PC-3 (cell line): ENCODE results near the gene CARD10.

Source experiments
- CTCF ChIP-seq: fragments of 300-600 bp; sonication (generic); conservative IDR thresholded peaks from 2 replicates; pipeline ENCODE4 v1.5.1; 2017; ENCODE audit warnings: antibody characterized with exemption, low read depth, mild to moderate bottlenecking, low read length
- EZH2 ChIP-seq: fragments of 300-600 bp; sonication (generic); IDR thresholded peaks from one replicate; pipeline ENCODE4 v1.6.1; 2017; ENCODE audit warnings: antibody characterized with exemption, mild to moderate bottlenecking, low read length; ENCODE audit not compliant: unreplicated experiment
- EZH2phosphoT487 ChIP-seq: fragments of 300-600 bp; sonication (generic); IDR thresholded peaks from 2 replicates; pipeline ENCODE4 v1.6.1; 2018; ENCODE audit warnings: mild to moderate bottlenecking, antibody characterized with exemption, low read length, borderline replicate concordance

- no peak for TF ChIP-seq CTCF
- TF ChIP-seq EZH2phosphoT487: no peak
- no peak for TF ChIP-seq EZH2
Measured at GRCh38 chr22:37454857-37455686, 64.1 kb downstream of the CARD10 start.
